ENCODE data around the gene SETBP1. TPM values are rescaled to one million over a fixed set of nuclear protein-coding genes. Genes with fewer than 3 reads are reported as not detected.
"Not testable (repeated sequence)": the region's sequence is repeated elsewhere in the genome, so short reads cannot be mapped to it uniquely, and the experiment has no call there.

SETBP1 gene
- total RNA-seq, 1 donor from 2014 or later, result 12.0 TPM

- Histone ChIP-seq H3K36me3 (no peaks in the 10 kb centered on the region), H3K9me3 (ENCODE audit: low read depth) (no peaks in the 10 kb centered on the region), H3F3A (ENCODE audit: low read depth) (no peaks in the 10 kb centered on the region), H4K20me1 (ENCODE audit: low read depth) (no peaks in the 10 kb centered on the region), H3K27ac (no peak overlapping the region), H3K9ac (no peak overlapping the region), H3K27me3 (no peaks in the 10 kb centered on the region), H3K79me2 (ENCODE audit: low read depth) (no peaks in the 10 kb centered on the region), H3K4me2 (no peak overlapping the region), H2AFZ (replicated peaks) (no peak overlapping the region), H3K4me3 (no peak overlapping the region), H3K4me1 (peaks cover 12% of the 10 kb centered on the region)
- Mint-ChIP-seq H3K36me3 (peaks cover 38% of the 10 kb centered on the region), H3K27me3 (ENCODE audit: insufficient read depth, low read depth) (peaks cover 2% of the 10 kb centered on the region), H3K9me3 (peaks cover 8% of the 10 kb centered on the region), H3K4me1 (peaks cover 45% of the 10 kb centered on the region), H3K4me3 (no peak overlapping the region), H3K27ac (no peak overlapping the region)
- TF ChIP-seq EZH2phosphoT487 (IDR thresholded peaks at IDR 0.05) (no peak), CTCF (IDR thresholded peaks at IDR 0.05) (no peak), EZH2 (IDR thresholded peaks at IDR 0.05) (no peak)
- DNase-seq (ENCODE audit: low spot score), result no peak
Observed at GRCh38 chr18:44798433-44799048, 117.9 kb downstream of the SETBP1 start.

GRCh38 chr18:44799382-44799906 lies 118.8 kb downstream of the SETBP1 start:
- Histone ChIP-seq H3K9me3 (ENCODE audit: low read depth) (no peaks in the 10 kb centered on the region), H3K79me2 (ENCODE audit: low read depth) (no peaks in the 10 kb centered on the region), H3K36me3 (no peaks in the 10 kb centered on the region), H4K20me1 (ENCODE audit: low read depth) (no peaks in the 10 kb centered on the region), H3F3A (ENCODE audit: low read depth) (no peaks in the 10 kb centered on the region), H3K27ac (no peak overlapping the region), H3K9ac (no peak overlapping the region), H2AFZ (replicated peaks) (no peak overlapping the region), H3K27me3 (no peaks in the 10 kb centered on the region), H3K4me1 (peaks cover 3% of the 10 kb centered on the region), H3K4me3 (no peak overlapping the region), H3K4me2 (no peak overlapping the region)
- H3K27ac Mint-ChIP-seq, result peak overlapping the region; percentile 35
- peaks cover 35% of the 10 kb centered on the region for H3K36me3 Mint-ChIP-seq
- no peak for DNase-seq (ENCODE audit: low spot score)
- no peak overlapping the region for H3K4me3 Mint-ChIP-seq
- H3K4me1 Mint-ChIP-seq, result peaks cover 41% of the 10 kb centered on the region
- peaks cover 2% of the 10 kb centered on the region for H3K27me3 Mint-ChIP-seq (ENCODE audit: insufficient read depth, low read depth)
- H3K9me3 Mint-ChIP-seq, result peaks cover 8% of the 10 kb centered on the region
- TF ChIP-seq EZH2phosphoT487 (IDR thresholded peaks at IDR 0.05) (no peak), CTCF (IDR thresholded peaks at IDR 0.05) (no peak), EZH2 (IDR thresholded peaks at IDR 0.05) (no peak)

GRCh38 chr18:44799907-44800421 lies 119.3 kb downstream of the SETBP1 start:
- Mint-ChIP-seq H3K4me1 (peaks cover 39% of the 10 kb centered on the region), H3K27me3 (ENCODE audit: insufficient read depth, low read depth) (peaks cover 2% of the 10 kb centered on the region), H3K4me3 (no peak overlapping the region), H3K27ac (no peak overlapping the region), H3K36me3 (peaks cover 31% of the 10 kb centered on the region), H3K9me3 (peaks cover 8% of the 10 kb centered on the region)
- no peaks in the 10 kb centered on the region for H3F3A ChIP-seq (ENCODE audit: low read depth)
- H3K4me2 ChIP-seq, result no peak overlapping the region
- H3K27ac ChIP-seq, result no peak overlapping the region
- no peaks in the 10 kb centered on the region for H3K36me3 ChIP-seq
- DNase-seq (ENCODE audit: low spot score), result no peak
- H2AFZ ChIP-seq (replicated peaks), result no peak overlapping the region
- no peak overlapping the region for H3K4me3 ChIP-seq
- no peak for TF ChIP-seq CTCF (IDR thresholded peaks at IDR 0.05)
- no peak for TF ChIP-seq EZH2 (IDR thresholded peaks at IDR 0.05)
- no peak for TF ChIP-seq EZH2phosphoT487 (IDR thresholded peaks at IDR 0.05)
- H3K9ac ChIP-seq, result no peak overlapping the region
- H3K79me2 ChIP-seq (ENCODE audit: low read depth), result no peaks in the 10 kb centered on the region
- no peaks in the 10 kb centered on the region for H3K27me3 ChIP-seq
- H3K4me1 ChIP-seq, result no peaks in the 10 kb centered on the region
- no peaks in the 10 kb centered on the region for H3K9me3 ChIP-seq (ENCODE audit: low read depth)
- H4K20me1 ChIP-seq (ENCODE audit: low read depth), result no peaks in the 10 kb centered on the region

GRCh38 chr18:44800766-44801165 lies 120.1 kb downstream of the SETBP1 start:
- not testable (repeated sequence) for H3K4me3 ChIP-seq; H3K27ac ChIP-seq; H3K79me2 ChIP-seq (ENCODE audit: low read depth); H3K27me3 Mint-ChIP-seq (ENCODE audit: insufficient read depth, low read depth); H3K27me3 ChIP-seq; H3K4me3 Mint-ChIP-seq; H3K9ac ChIP-seq; H3K9me3 Mint-ChIP-seq; H3K9me3 ChIP-seq (ENCODE audit: low read depth); H3K36me3 ChIP-seq; H3F3A ChIP-seq (ENCODE audit: low read depth); H3K4me2 ChIP-seq; H2AFZ ChIP-seq (replicated peaks); DNase-seq (ENCODE audit: low spot score); H3K27ac Mint-ChIP-seq; H4K20me1 ChIP-seq (ENCODE audit: low read depth); H3K4me1 ChIP-seq
- Mint-ChIP-seq H3K36me3 (peaks cover 27% of the 10 kb centered on the region), H3K4me1 (peaks cover 40% of the 10 kb centered on the region)

Data from neural progenitor cell (in vitro differentiated cells).